ENCODE measurements around the gene TTC19. TPM values are rescaled to one million over a fixed set of nuclear protein-coding genes. Genes with fewer than 3 reads are reported as not detected.

Gene TTC19
- total and polyA plus RNA-seq, 8 donors = 12.6 to 1,106 (median 54.0) TPM

- DNase-seq = no peak
- no peak for TF ChIP-seq EP300 (IDR thresholded peaks at IDR 0.05)
- no peak for TF ChIP-seq POLR2AphosphoS5 (IDR thresholded peaks at IDR 0.05)
- H3K27ac ChIP-seq = no peak overlapping the region
- peaks cover 56 to 100% (median 96%) of the 10 kb centered on the region in 4 donors for H3K36me3 ChIP-seq
- H3K4me1 ChIP-seq = peaks cover 0 to 8% (median 0%) of the 10 kb centered on the region in 4 donors
- H3K4me3 ChIP-seq = no peak overlapping the region
- intact Hi-C loops (cut with DNase I; ENCODE audit: low total_unique reads) = no loop called here
- WGBS, 5 donors = 86 to 100% (median 91%) methylated on average over 2 of the region's 2 CpGs
- H3K27me3 ChIP-seq = no peaks in the 10 kb centered on the region
- no peaks in the 10 kb centered on the region for H3K9me3 ChIP-seq
Observed at GRCh38 chr17:16061631-16062030, 62.0 kb downstream of the TTC19 start.

GRCh38 chr17:16066125-16066524, 66.5 kb downstream of the TTC19 start:
- H3K27me3 ChIP-seq = no peaks in the 10 kb centered on the region
- intact Hi-C loops (cut with DNase I; ENCODE audit: low total_unique reads) = no loop called here
- no peaks in the 10 kb centered on the region for H3K9me3 ChIP-seq
- TF ChIP-seq POLR2AphosphoS5 (IDR thresholded peaks at IDR 0.05) (no peak), EP300 (IDR thresholded peaks at IDR 0.05) (no peak), POLR2A (IDR thresholded peaks at IDR 0.05) (no peak)
- TF ChIP-seq, protein P1, sequence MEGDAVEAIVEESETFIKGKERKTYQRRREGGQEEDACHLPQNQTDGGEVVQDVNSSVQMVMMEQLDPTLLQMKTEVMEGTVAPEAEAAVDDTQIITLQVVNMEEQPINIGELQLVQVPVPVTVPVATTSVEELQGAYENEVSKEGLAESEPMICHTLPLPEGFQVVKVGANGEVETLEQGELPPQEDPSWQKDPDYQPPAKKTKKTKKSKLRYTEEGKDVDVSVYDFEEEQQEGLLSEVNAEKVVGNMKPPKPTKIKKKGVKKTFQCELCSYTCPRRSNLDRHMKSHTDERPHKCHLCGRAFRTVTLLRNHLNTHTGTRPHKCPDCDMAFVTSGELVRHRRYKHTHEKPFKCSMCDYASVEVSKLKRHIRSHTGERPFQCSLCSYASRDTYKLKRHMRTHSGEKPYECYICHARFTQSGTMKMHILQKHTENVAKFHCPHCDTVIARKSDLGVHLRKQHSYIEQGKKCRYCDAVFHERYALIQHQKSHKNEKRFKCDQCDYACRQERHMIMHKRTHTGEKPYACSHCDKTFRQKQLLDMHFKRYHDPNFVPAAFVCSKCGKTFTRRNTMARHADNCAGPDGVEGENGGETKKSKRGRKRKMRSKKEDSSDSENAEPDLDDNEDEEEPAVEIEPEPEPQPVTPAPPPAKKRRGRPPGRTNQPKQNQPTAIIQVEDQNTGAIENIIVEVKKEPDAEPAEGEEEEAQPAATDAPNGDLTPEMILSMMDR (IDR thresholded peaks at IDR 0.05) = no peak
- peaks cover 62 to 99% (median 96%) of the 10 kb centered on the region in 4 donors for H3K36me3 ChIP-seq
- no peak overlapping the region for H3K4me3 ChIP-seq
- WGBS, 5 donors = 95 to 98% (median 97%) methylated on average over 4 of the region's 4 CpGs
- peaks cover 0 to 3% (median 0%) of the 10 kb centered on the region in 4 donors for H3K4me1 ChIP-seq
- H3K27ac ChIP-seq = peak overlapping the region in 1 of 5 donors; percentile 7
- DNase-seq = no peak

GRCh38 chr17:16068323-16068722, 68.7 kb downstream of the TTC19 start:
- H3K4me1 ChIP-seq = peaks cover 0 to 3% (median 0%) of the 10 kb centered on the region in 4 donors
- no peak overlapping the region for H3K4me3 ChIP-seq
- TF ChIP-seq EP300 (IDR thresholded peaks at IDR 0.05) (no peak), POLR2A (IDR thresholded peaks at IDR 0.05) (no peak), POLR2AphosphoS5 (IDR thresholded peaks at IDR 0.05) (no peak)
- TF ChIP-seq, protein P1 (IDR thresholded peaks at IDR 0.05) = no peak
- H3K36me3 ChIP-seq = peaks cover 51 to 99% (median 96%) of the 10 kb centered on the region in 4 donors
- intact Hi-C loops (cut with DNase I; ENCODE audit: low total_unique reads) = no loop called here
- no peak for DNase-seq
- no peaks in the 10 kb centered on the region for H3K27me3 ChIP-seq
- H3K9me3 ChIP-seq = no peaks in the 10 kb centered on the region
- no peak overlapping the region for H3K27ac ChIP-seq

DNA sequence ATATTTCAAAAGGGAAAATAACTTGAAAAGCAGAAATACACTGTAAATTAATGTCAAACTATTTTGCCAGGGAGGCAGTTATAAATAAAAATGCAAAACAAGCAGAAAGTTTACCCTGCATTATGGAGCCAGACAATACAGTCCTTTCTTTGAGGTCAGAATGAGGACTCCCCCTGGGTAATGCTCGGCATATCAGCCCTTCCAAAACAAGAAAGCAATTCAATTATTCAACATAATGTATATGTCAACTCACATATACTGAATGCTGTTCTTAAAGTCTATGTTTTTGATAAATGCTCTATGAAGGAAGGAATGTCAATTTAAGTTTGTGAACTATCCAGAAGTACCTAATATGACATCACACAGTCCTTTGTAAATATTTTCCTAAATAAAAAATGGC, 72.4 kb downstream of the TTC19 start:
- TF ChIP-seq POLR2A (IDR thresholded peaks at IDR 0.05) = no peak
- no peak for TF ChIP-seq EP300 (IDR thresholded peaks at IDR 0.05)
- TF ChIP-seq, protein P1 (IDR thresholded peaks at IDR 0.05) = no peak
- TF ChIP-seq POLR2AphosphoS5 (IDR thresholded peaks at IDR 0.05) = no peak
- WGBS, 5 donors = 88 to 100% (median 97%) methylated on average over 1 of the region's 1 CpG
- H3K27ac ChIP-seq = no peak overlapping the region
- H3K4me3 ChIP-seq = no peak overlapping the region
- no peaks in the 10 kb centered on the region for H3K9me3 ChIP-seq
- intact Hi-C loops (cut with DNase I; ENCODE audit: low total_unique reads) = no loop called here
- no peaks in the 10 kb centered on the region for H3K27me3 ChIP-seq
- H3K36me3 ChIP-seq = peaks cover 64 to 99% (median 96%) of the 10 kb centered on the region in 4 donors
- H3K4me1 ChIP-seq = peaks cover 0 to 3% (median 0%) of the 10 kb centered on the region in 4 donors
- DNase-seq = no peak

GRCh38 chr17:16073845-16074244, 74.2 kb downstream of the TTC19 start:
- no peaks in the 10 kb centered on the region for H3K9me3 ChIP-seq
- WGBS, 5 donors = 83 to 87% (median 85%) methylated on average over 4 of the region's 4 CpGs
- intact Hi-C loops (cut with DNase I; ENCODE audit: low total_unique reads) = no loop called here
- H3K4me3 ChIP-seq = no peak overlapping the region
- peaks cover 72 to 99% (median 97%) of the 10 kb centered on the region in 4 donors for H3K36me3 ChIP-seq
- no peak overlapping the region for H3K27ac ChIP-seq
- H3K4me1 ChIP-seq = no peaks in the 10 kb centered on the region
- TF ChIP-seq, protein P1 (IDR thresholded peaks at IDR 0.05) = no peak
- TF ChIP-seq POLR2AphosphoS5 (IDR thresholded peaks at IDR 0.05) (no peak), POLR2A (IDR thresholded peaks at IDR 0.05) (no peak), EP300 (IDR thresholded peaks at IDR 0.05) (no peak)
- no peaks in the 10 kb centered on the region for H3K27me3 ChIP-seq
- no peak for DNase-seq
